OCI-LY1 (cell line): Measurements from ENCODE around the gene USP6NL.

Experiments used
- H2AFZ ChIP-seq: fragments of 200-600 bp; sonication (generic), shearing (Covaris generic); 2 replicates; pipeline ENCODE4 v1.6.0; 2014; ENCODE audit warnings: antibody characterized with exemption, mild to moderate bottlenecking, low read length
- H3F3A ChIP-seq: fragments of 200-600 bp; sonication (generic), shearing (Covaris generic); 2 replicates; pipeline ENCODE4 v1.6.0; 2014; ENCODE audit warnings: mild to moderate bottlenecking, antibody characterized with exemption, low read length, moderate library complexity; ENCODE audit not compliant: insufficient read depth
- H3K27ac ChIP-seq: fragments of 200-600 bp; sonication (generic); 2 replicates; pipeline ENCODE4 v1.5.1; 2014; ENCODE audit warnings: low read length, mixed run types, mild to moderate bottlenecking, low read depth; ENCODE audit not compliant: poor library complexity, severe bottlenecking
- H3K27me3 ChIP-seq: fragments of 200-600 bp; sonication (generic); 2 replicates; pipeline ENCODE4 v1.6.0; 2014; ENCODE audit warnings: antibody characterized with exemption, mild to moderate bottlenecking, low read length, moderate library complexity; ENCODE audit not compliant: insufficient read depth
- H3K36me3 ChIP-seq: fragments of 200-600 bp; sonication (generic); 2 replicates; pipeline ENCODE4 v1.6.1; 2014; ENCODE audit warnings: mild to moderate bottlenecking, antibody characterized with exemption, low read length, moderate library complexity, mixed read lengths; ENCODE audit not compliant: insufficient read depth
- H3K4me1 ChIP-seq: fragments of 200-600 bp; sonication (generic); 2 replicates; pipeline ENCODE4 v1.5.1; 2014; ENCODE audit warnings: mild to moderate bottlenecking, low read length, moderate library complexity; ENCODE audit not compliant: insufficient read depth, severe bottlenecking
- H3K4me2 ChIP-seq: fragments of 200-600 bp; sonication (generic), shearing (Covaris generic); 2 replicates; pipeline ENCODE4 v1.6.1; 2014; ENCODE audit warnings: low read length
- H3K4me3 ChIP-seq: fragments of 200-600 bp; sonication (generic); 2 replicates; pipeline ENCODE4 v1.5.1; 2014; ENCODE audit warnings: low read length, low read depth, mild to moderate bottlenecking, mixed read lengths; ENCODE audit not compliant: poor library complexity, severe bottlenecking
- H3K79me2 ChIP-seq: fragments of 200-600 bp; shearing (Covaris generic); 2 replicates; pipeline ENCODE4 v1.6.1; 2016; ENCODE audit warnings: mixed run types, low read length, mixed read lengths; ENCODE audit not compliant: insufficient read depth
- H3K9ac ChIP-seq: fragments of 200-600 bp; sonication (generic), shearing (Covaris generic); 2 replicates; pipeline ENCODE4 v1.6.1; 2014; ENCODE audit warnings: mild to moderate bottlenecking, low read length, mixed read lengths
- H3K9me2 ChIP-seq: fragments of 200-600 bp; sonication (generic), shearing (Covaris generic); 2 replicates; pipeline ENCODE4 v1.6.1; 2014; ENCODE audit warnings: low read depth, mild to moderate bottlenecking, low read length, mixed read lengths
- H3K9me3 ChIP-seq: fragments of 200-600 bp; shearing (Covaris generic); 2 replicates; pipeline ENCODE4 v1.6.1; 2014; ENCODE audit warnings: low read length, mixed read lengths
- H4K20me1 ChIP-seq: fragments of 200-600 bp; sonication (generic), shearing (Covaris generic); 2 replicates; pipeline ENCODE4 v1.6.0; 2016; ENCODE audit warnings: mild to moderate bottlenecking, low read length; ENCODE audit not compliant: insufficient read depth
- CTCF ChIP-seq: fragments of 200-600 bp; sonication (generic), shearing (Covaris generic); IDR thresholded peaks from 2 replicates; pipeline ENCODE4 v1.5.1; 2017; ENCODE audit warnings: mild to moderate bottlenecking, antibody characterized with exemption, low read length, moderate library complexity, mixed read lengths
- EZH2 ChIP-seq: fragments of 200-600 bp; sonication (generic), shearing (Covaris generic); IDR thresholded peaks from 2 replicates; pipeline ENCODE4 v1.8.0; 2017; ENCODE audit warnings: borderline replicate concordance, mixed run types, mild to moderate bottlenecking, antibody characterized with exemption, low read length, moderate library complexity, mixed read lengths

The USP6NL gene

GRCh38 chr10:11570751-11571150, 40.7 kb downstream of the USP6NL start:
- Histone ChIP-seq H3K9me2 (no peaks in the 10 kb centered on the region), H3K4me1 (peaks cover 67% of the 10 kb centered on the region)

GRCh38 chr10:11569471-11569870, 42.0 kb downstream of the USP6NL start:
- peaks cover 40% of the 10 kb centered on the region for H3K79me2 ChIP-seq
- no peak for TF ChIP-seq CTCF
- TF ChIP-seq EZH2 = no peak
- H3K9ac ChIP-seq = no peak overlapping the region
- H3K9me3 ChIP-seq = no peaks in the 10 kb centered on the region
- H3K4me2 ChIP-seq = no peak overlapping the region
- H3K27me3 ChIP-seq = no peaks in the 10 kb centered on the region
- H4K20me1 ChIP-seq = no peaks in the 10 kb centered on the region; the same call in 1 of the 2 replicates
- peak overlapping the region; percentile 14 for H3K27ac ChIP-seq
- no peaks in the 10 kb centered on the region for H3K36me3 ChIP-seq
- no peak overlapping the region for H3K4me3 ChIP-seq
- H3K4me1 ChIP-seq = peaks cover 58% of the 10 kb centered on the region
- H3F3A ChIP-seq = no peaks in the 10 kb centered on the region
- no peak overlapping the region for H2AFZ ChIP-seq
- H3K9me2 ChIP-seq = no peaks in the 10 kb centered on the region

More at GRCh38 chr10:11570751-11571150, 40.7 kb downstream of the USP6NL start:
- Histone ChIP-seq H3K27ac (peak overlapping the region; percentile 14), H2AFZ (no peak overlapping the region), H3K27me3 (no peaks in the 10 kb centered on the region), H3K9me3 (no peaks in the 10 kb centered on the region), H4K20me1 (no peaks in the 10 kb centered on the region; the same call in 1 of the 2 replicates), H3K79me2 (peaks cover 45% of the 10 kb centered on the region), H3F3A (no peaks in the 10 kb centered on the region), H3K9ac (no peak overlapping the region), H3K36me3 (no peaks in the 10 kb centered on the region), H3K4me3 (no peak overlapping the region), H3K4me2 (peak overlapping the region; percentile 7; the same call in 1 of the 2 replicates)
- TF ChIP-seq EZH2 = no peak
- TF ChIP-seq CTCF = no peak

- Histone ChIP-seq H3K36me3 (peaks cover under 1% of the 10 kb centered on the region; the same call in 1 of the 2 replicates), H2AFZ (no peak overlapping the region), H3F3A (no peaks in the 10 kb centered on the region), H3K4me2 (peak overlapping the region; percentile 47; the same call in 1 of the 2 replicates), H4K20me1 (no peaks in the 10 kb centered on the region; the same call in 1 of the 2 replicates), H3K9me3 (no peaks in the 10 kb centered on the region), H3K4me3 (no peak overlapping the region), H3K9ac (no peak overlapping the region), H3K79me2 (peaks cover 48% of the 10 kb centered on the region), H3K27ac (no peak overlapping the region), H3K27me3 (no peaks in the 10 kb centered on the region), H3K4me1 (peaks cover 51% of the 10 kb centered on the region), H3K9me2 (no peaks in the 10 kb centered on the region)
- no peak for TF ChIP-seq EZH2
- no peak for TF ChIP-seq CTCF
These were observed 42.9 kb downstream of the USP6NL start for GRCh38 chr10:11568578-11568977.
